Measurements from ENCODE around the gene KIR2DL1.
"Not testable (repeated sequence)": the region's sequence is repeated elsewhere in the genome, so short reads cannot be mapped to it uniquely, and the experiment has no call there.

KIR2DL1 gene

DNA sequence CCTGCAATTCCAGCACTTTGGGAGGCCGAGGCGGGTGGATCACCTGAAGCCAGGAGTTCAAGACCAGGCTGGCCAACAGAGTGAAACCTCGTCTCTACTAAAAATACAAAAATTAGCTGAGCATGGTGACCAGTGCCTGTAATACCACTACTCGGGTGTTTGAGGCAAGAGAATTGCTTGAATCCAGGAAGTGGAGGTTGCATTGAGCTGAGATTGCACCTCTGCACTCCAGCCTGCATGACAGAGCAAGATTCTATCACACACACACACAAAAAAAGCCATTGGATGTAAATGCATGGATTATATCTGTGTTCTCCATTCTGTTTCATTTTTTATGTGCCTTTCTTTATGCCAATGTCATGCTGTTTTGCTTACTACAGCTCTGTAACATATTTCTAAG, 54.8 kb downstream of the KIR2DL1 start:
- DNase-seq, result not testable (repeated sequence)

DNA sequence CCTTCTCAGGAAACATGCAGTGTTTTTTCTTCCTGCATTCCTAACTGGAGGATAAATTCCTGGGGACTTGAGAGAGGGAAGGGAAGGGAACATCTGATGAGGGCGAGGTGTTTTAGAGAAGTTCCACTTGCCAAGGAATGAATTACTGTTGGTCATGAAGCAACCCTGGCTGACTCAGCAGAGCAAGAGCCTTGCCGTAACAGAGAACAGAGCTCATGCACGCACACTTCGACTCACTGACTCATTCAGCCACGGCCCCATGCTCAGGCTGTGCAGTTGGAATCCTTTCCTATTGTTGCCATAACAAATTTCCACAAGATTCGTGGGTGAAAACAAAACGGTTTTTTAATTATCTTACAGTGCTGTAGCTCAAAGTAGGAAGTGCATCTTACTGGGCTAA, 55.7 kb downstream of the KIR2DL1 start:
- DNase-seq, result not testable (repeated sequence)

- DNase-seq, result not testable (repeated sequence)
Measured at GRCh38 chr19:54828064-54828463, 58.5 kb downstream of the KIR2DL1 start.

- not testable (repeated sequence) for DNase-seq
Measured at GRCh38 chr19:54832496-54832895, 62.9 kb downstream of the KIR2DL1 start, which contains the start of gene KIR2DS4. Gene KIR2DS4 (plus strand): TSS chr19:54832676.
